ENCODE data around the gene LAMTOR2. TPM values are rescaled to one million over a fixed set of nuclear protein-coding genes. Genes with fewer than 3 reads are reported as not detected.

The LAMTOR2 gene
- total and polyA plus RNA-seq, 12 donors = 49.4 to 105 (median 61.1) TPM

DNA sequence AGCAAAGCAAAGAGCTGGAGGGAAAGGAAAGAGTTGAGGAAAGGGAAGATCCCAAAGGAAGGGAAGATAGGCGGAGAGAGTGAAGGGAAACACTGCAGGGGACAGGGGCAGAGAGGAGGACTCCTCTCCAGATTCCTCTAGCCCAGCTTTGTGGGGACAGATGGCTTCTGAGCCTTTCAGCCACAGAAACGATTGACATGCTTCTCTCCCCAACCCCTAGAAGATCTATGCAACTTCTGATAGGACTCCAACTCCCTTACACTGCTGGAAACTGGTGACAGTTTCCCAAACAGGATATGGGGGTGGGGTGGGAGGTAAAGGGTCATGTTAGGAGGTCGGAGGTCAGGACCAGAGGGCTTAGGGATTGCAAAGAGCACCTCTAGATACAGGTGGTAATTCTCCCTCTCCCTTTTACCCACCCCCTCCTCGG lies 21.2 kb downstream of the LAMTOR2 start:
- H3K9me3 ChIP-seq = no peaks in the 10 kb centered on the region
- TF ChIP-seq, protein P1, sequence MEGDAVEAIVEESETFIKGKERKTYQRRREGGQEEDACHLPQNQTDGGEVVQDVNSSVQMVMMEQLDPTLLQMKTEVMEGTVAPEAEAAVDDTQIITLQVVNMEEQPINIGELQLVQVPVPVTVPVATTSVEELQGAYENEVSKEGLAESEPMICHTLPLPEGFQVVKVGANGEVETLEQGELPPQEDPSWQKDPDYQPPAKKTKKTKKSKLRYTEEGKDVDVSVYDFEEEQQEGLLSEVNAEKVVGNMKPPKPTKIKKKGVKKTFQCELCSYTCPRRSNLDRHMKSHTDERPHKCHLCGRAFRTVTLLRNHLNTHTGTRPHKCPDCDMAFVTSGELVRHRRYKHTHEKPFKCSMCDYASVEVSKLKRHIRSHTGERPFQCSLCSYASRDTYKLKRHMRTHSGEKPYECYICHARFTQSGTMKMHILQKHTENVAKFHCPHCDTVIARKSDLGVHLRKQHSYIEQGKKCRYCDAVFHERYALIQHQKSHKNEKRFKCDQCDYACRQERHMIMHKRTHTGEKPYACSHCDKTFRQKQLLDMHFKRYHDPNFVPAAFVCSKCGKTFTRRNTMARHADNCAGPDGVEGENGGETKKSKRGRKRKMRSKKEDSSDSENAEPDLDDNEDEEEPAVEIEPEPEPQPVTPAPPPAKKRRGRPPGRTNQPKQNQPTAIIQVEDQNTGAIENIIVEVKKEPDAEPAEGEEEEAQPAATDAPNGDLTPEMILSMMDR (IDR thresholded peaks at IDR 0.05) = no peak
- DNase-seq = no peak
- no peaks in the 10 kb centered on the region for H3K36me3 ChIP-seq
- H3K4me3 ChIP-seq = peak overlapping the region in 9 of 10 donors; percentile 41 to 65 (median 58)
- intact Hi-C loops (cut with DNase I) = no loop called here
- H3K27ac ChIP-seq = peak overlapping the region in 5 of 10 donors; percentile 48 to 77 (median 68)
- no peak for ATAC-seq
- 53 to 65% methylated on average over 4 of the region's 4 CpGs for WGBS, 2 donors
- no peaks in the 10 kb centered on the region for H3K27me3 ChIP-seq
- H3K4me1 ChIP-seq = peaks cover 4 to 25% (median 10%) of the 10 kb centered on the region in 9 donors

DNA sequence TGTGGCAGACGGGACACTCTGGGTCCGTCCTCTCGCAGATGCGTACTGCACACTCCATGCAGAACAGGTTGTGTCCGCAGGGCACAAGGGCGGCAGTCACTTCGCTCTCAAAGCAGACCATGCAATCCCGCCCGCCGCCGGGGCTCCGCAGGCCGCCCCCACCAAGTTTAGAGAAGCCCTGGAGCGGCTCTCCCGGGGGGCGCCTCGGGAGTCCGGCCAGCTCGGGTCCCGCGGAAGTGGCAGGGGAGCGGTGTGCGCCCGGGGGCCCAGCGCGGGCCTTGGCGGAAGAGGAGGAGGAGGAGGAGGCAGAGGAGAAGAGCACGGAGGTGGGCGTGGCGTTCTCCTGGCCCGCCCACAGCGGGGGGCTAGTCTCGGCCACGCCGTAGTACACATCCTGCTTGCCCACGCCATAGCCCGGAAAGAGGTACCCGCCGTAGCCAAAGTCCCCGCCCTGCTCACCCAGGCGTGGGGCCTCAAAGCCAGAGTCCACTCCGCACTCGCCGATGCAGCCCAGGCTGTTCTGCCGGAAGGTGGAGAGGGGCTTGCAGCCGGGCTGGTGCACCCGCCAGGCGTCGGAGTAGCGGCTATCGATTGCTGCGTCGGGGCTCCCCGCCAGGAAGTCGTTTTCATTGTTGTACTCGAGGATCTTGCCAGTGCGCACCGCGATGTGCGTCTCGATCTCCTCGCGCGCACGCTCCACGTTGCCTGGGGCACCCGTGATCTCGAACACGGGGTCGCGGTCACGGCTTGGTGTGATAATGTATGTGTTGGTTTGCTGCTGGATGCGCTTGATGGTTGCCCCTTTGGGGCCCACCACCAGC lies 22.2 kb downstream of the LAMTOR2 start:
- Histone ChIP-seq H3K27me3 (peaks cover 0 to 5% (median 0%) of the 10 kb centered on the region in 7 donors), H3K36me3 (no peaks in the 10 kb centered on the region), H3K4me1 (peaks cover 5 to 31% (median 11%) of the 10 kb centered on the region in 9 donors), H3K27ac (peak overlapping the region in 9 of 10 donors; percentile 29 to 77 (median 57)), H3K4me3 (peak overlapping the region; percentile 24 to 65 (median 56)), H3K9me3 (no peaks in the 10 kb centered on the region)
- ATAC-seq (peak; percentile 67 to 90 (median 82)), DNase-seq (peak; percentile 63 to 70)
- WGBS, 2 donors = 46 to 54% methylated on average over 72 to 73 of the region's 73 CpGs
- TF ChIP-seq, protein P1 (IDR thresholded peaks at IDR 0.05) = no peak
- intact Hi-C loops (cut with DNase I) = no loop called here

DNA sequence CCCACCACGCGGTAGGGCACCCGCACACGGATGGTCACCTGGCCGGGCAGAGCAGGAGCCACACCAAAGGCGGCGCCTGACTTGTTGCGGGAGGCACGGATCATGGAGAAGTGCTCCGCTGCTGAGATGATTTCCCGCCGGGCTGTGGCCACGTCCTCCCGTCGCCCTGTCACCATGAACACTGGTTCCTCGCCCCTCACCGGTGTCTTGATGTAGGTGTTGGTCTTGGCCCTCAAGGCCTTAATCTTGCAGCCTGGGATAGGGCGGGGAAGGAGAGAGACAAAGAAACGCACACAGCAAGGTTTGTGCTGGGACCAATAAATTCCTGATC lies 22.8 kb downstream of the LAMTOR2 start:
- 91% methylated on average over 19 of the region's 19 CpGs for WGBS, 2 donors
- no peak for ATAC-seq
- intact Hi-C loops (cut with DNase I) = no loop called here
- H3K27me3 ChIP-seq = peaks cover 0 to 10% (median 0%) of the 10 kb centered on the region in 7 donors
- H3K9me3 ChIP-seq = no peaks in the 10 kb centered on the region
- peak overlapping the region in 8 of 10 donors; percentile 2 to 77 (median 60) for H3K27ac ChIP-seq
- TF ChIP-seq, protein P1 (IDR thresholded peaks at IDR 0.05) = no peak
- no peak for DNase-seq
- peaks cover 8 to 36% (median 15%) of the 10 kb centered on the region in 9 donors for H3K4me1 ChIP-seq
- peak overlapping the region in 5 of 10 donors; percentile 41 to 65 (median 58) for H3K4me3 ChIP-seq
- no peaks in the 10 kb centered on the region for H3K36me3 ChIP-seq

DNA sequence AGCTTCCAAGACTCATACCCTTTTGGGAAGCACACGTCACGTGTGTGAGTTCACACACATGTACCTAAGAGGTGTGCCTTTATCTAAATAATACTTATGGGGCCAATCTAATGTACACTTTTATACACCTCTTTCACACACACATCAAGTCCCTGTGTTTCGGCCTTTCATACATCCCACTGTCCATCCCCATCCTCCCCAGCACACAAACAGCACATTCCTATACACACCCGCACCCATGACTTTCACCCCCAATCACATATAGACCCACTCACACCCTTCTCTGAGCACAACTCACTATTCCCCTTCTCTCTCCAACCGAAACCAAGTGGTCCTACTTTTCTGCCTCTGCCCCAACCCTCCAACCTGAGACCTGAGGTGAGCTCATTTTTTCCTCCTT lies 24.1 kb downstream of the LAMTOR2 start:
- peaks cover 0 to 20% (median 0%) of the 10 kb centered on the region in 7 donors for H3K27me3 ChIP-seq
- DNase-seq (no peak), ATAC-seq (no peak)
- 93 to 94% methylated on average over 5 of the region's 5 CpGs for WGBS, 2 donors
- H3K27ac ChIP-seq = no peak overlapping the region
- peaks cover 12 to 46% (median 23%) of the 10 kb centered on the region in 9 donors for H3K4me1 ChIP-seq
- no peaks in the 10 kb centered on the region for H3K9me3 ChIP-seq
- H3K36me3 ChIP-seq = no peaks in the 10 kb centered on the region
- TF ChIP-seq, protein P1 (IDR thresholded peaks at IDR 0.05) = no peak
- intact Hi-C loops (cut with DNase I) = no loop called here
- no peak overlapping the region for H3K4me3 ChIP-seq

All from heart right ventricle (tissue), 16 donors.